ENCODE results near the gene GNAL. TPM values are rescaled to one million over a fixed set of nuclear protein-coding genes. Genes with fewer than 3 reads are reported as not detected.

Gene GNAL
- total and polyA plus RNA-seq, 2 of the 4 experiments (the other 2 are of a cell fraction) = 0.15 to 0.36 TPM

DNA sequence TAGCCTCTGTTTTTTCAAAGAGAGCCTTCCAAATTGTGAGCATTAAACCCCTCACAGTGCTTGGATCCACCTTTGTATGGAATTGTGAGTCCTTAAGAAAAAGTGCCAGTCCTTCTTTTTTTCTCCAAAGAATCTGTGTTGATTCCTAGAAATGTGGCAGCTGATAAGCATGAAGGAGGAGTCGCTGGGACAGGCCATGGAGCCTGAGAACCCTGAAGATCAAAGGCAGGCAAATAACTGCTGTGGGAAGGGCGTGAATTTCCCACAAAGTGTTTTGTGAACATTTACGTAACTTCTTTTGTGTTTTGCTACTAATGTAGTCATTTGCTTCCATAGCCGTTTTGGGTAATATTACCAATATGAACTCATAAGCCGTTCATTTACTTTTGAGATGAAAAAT, 134.5 kb downstream of the GNAL start:
- H3K9me1 ChIP-seq (ENCODE audit: insufficient read depth, low read length) = no peaks in the 10 kb centered on the region
- no peak overlapping the region for H3K9ac ChIP-seq (ENCODE audit: low read depth, low read length)
- no peak overlapping the region for H3K23ac ChIP-seq (ENCODE audit: low read depth, low read length)
- H3K4me1 ChIP-seq (ENCODE audit: control insufficient read depth, insufficient read depth, low read length) = no peaks in the 10 kb centered on the region
- H3K18ac ChIP-seq (ENCODE audit: low read depth, low read length) = no peak overlapping the region
- no peak overlapping the region for H4K8ac ChIP-seq (ENCODE audit: low read depth in 2 of 2, low read length in 2 of 2)
- no CpG with 5 or more reads among the region's 5 CpGs for WGBS, 2 experiments (ENCODE audit: extremely low coverage in 2 of 2, insufficient read length in 1 of 2)
- CTCF ChIA-PET = interaction anchor here (0.6 kb wide), 1 partner anchor 1165 kb away, joined by 4 read pairs; no protein-coding TSS in a partner anchor
- H3K4me2 ChIP-seq (ENCODE audit: low read depth, low read length) = no peak overlapping the region
- no peak overlapping the region for H4K91ac ChIP-seq (ENCODE audit: insufficient read depth, low read depth, low read length)
- DNase-seq = no peak
- TF ChIP-seq RCOR1 (IDR thresholded peaks at IDR 0.05; ENCODE audit: insufficient replicate concordance, low read length) (no peak), FOS (IDR thresholded peaks at IDR 0.05; ENCODE audit: low read depth, low read length) (no peak), ELK1 (IDR thresholded peaks at IDR 0.05; ENCODE audit: borderline replicate concordance, low read depth, low read length) (no peak), CHD1 (IDR thresholded peaks at IDR 0.05; ENCODE audit: low read depth, low read length) (no peak), NFE2L2 (IDR thresholded peaks at IDR 0.05; ENCODE audit: low read depth, low read length) (no peak), MAFK (IDR thresholded peaks at IDR 0.05; ENCODE audit: low read depth, low read length) (no peak), MAZ (IDR thresholded peaks at IDR 0.05; ENCODE audit: borderline replicate concordance, low read depth, low read length) (no peak), POLR2A (IDR thresholded peaks at IDR 0.05; ENCODE audit: low read depth, low read length) (no peak), RFX5 (IDR thresholded peaks at IDR 0.05; ENCODE audit: low read depth, low read length) (no peak), SMC3 (IDR thresholded peaks at IDR 0.05; ENCODE audit: low read depth, low read length) (no peak), CEBPB (IDR thresholded peaks at IDR 0.05; ENCODE audit: low read depth, low read length) (no peak)
- TF ChIP-seq, protein P1, sequence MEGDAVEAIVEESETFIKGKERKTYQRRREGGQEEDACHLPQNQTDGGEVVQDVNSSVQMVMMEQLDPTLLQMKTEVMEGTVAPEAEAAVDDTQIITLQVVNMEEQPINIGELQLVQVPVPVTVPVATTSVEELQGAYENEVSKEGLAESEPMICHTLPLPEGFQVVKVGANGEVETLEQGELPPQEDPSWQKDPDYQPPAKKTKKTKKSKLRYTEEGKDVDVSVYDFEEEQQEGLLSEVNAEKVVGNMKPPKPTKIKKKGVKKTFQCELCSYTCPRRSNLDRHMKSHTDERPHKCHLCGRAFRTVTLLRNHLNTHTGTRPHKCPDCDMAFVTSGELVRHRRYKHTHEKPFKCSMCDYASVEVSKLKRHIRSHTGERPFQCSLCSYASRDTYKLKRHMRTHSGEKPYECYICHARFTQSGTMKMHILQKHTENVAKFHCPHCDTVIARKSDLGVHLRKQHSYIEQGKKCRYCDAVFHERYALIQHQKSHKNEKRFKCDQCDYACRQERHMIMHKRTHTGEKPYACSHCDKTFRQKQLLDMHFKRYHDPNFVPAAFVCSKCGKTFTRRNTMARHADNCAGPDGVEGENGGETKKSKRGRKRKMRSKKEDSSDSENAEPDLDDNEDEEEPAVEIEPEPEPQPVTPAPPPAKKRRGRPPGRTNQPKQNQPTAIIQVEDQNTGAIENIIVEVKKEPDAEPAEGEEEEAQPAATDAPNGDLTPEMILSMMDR (conservative IDR thresholded peaks at IDR 0.05; ENCODE audit: low read depth, low read length) = no peak
- H3K79me1 ChIP-seq (ENCODE audit: low read depth in 1 of 2, low read length in 2 of 2) = no peaks in the 10 kb centered on the region
- H3K27me3 ChIP-seq (ENCODE audit: control insufficient read depth, insufficient read depth, low read length) = peaks cover 2% of the 10 kb centered on the region
- H3K36me3 ChIP-seq (ENCODE audit: control insufficient read depth, insufficient read depth, low read length) = no peaks in the 10 kb centered on the region
- H2AFZ ChIP-seq (replicated peaks; ENCODE audit: low read length, poor library complexity) = no peak overlapping the region
- intact Hi-C loops (cut with micrococcal nuclease) (no loop called here), in situ Hi-C loops (cut with MboI; ENCODE audit: low sequenced_read_pairs) (no loop called here), dilution Hi-C loops (cut with HindIII; ENCODE audit: low sequenced_read_pairs, unreplicated experiment) (no loop called here)
- POLR2A ChIA-PET (ENCODE audit: unreplicated experiment) = no interaction called here
- no peak overlapping the region for H2BK5ac ChIP-seq (ENCODE audit: low read depth, low read length, poor library complexity, severe bottlenecking)
- no peak overlapping the region for H2AK9ac ChIP-seq (replicated peaks; ENCODE audit: low read depth, low read length, poor library complexity)
- H3K4ac ChIP-seq (ENCODE audit: low read depth, low read length) = no peak overlapping the region
- no peak overlapping the region for H2AK5ac ChIP-seq (ENCODE audit: low read depth, low read length)
- no peak for ATAC-seq (ENCODE audit: low read depth)
- H2BK15ac ChIP-seq (ENCODE audit: low read depth, low read length) = no peak overlapping the region
- no peak overlapping the region for H4K5ac ChIP-seq (ENCODE audit: low read depth, low read length)
- no peak overlapping the region for H2BK120ac ChIP-seq (ENCODE audit: low read depth, low read length)
- H3K14ac ChIP-seq (replicated peaks; ENCODE audit: low read depth, low read length) = no peak overlapping the region
- no TSS peak for BruUV-seq (replicated peaks)
- no peak overlapping the region for H3K4me3 ChIP-seq (ENCODE audit: insufficient read depth, low read depth, low read length)
- no peak overlapping the region for H2BK20ac ChIP-seq (ENCODE audit: low read depth, low read length)
- no peaks in the 10 kb centered on the region for H3K9me3 ChIP-seq (ENCODE audit: control insufficient read depth, insufficient read depth, low read length)
- H4K20me1 ChIP-seq (ENCODE audit: insufficient read depth, low read length) = no peaks in the 10 kb centered on the region
- no peak overlapping the region for H3K56ac ChIP-seq (ENCODE audit: extremely low read depth, insufficient read depth, low read length)
- no peak overlapping the region for H3K27ac ChIP-seq (ENCODE audit: insufficient read depth, low read length)
